ENCODE measurements around the gene XXYLT1. TPM values are rescaled to one million over a fixed set of nuclear protein-coding genes. Genes with fewer than 3 reads are reported as not detected.

Gene XXYLT1
- total and polyA plus RNA-seq, 12 donors, result 6.2 to 14.6 (median 9.3) TPM

- no peaks in the 10 kb centered on the region for H3K27me3 ChIP-seq
Measured at GRCh38 chr3:195284842-195285241, 13.9 kb upstream of the XXYLT1 start.

GRCh38 chr3:195282961-195283360, 12.0 kb upstream of the XXYLT1 start:
- 90 to 94% (median 91%) methylated on average over 8 of the region's 8 CpGs for WGBS, 4 donors
- H3K36me3 ChIP-seq (replicated peaks in 1 of 2), result peaks cover 0 to 45% of the 10 kb centered on the region in 2 donors

More at GRCh38 chr3:195284842-195285241, 13.9 kb upstream of the XXYLT1 start:
- no peaks in the 10 kb centered on the region for H3K4me1 ChIP-seq (replicated peaks in 1 of 2)
- intact Hi-C loops (cut with DNase I), result no loop called here
- H3K9me3 ChIP-seq (replicated peaks in 1 of 3), result no peaks in the 10 kb centered on the region
- peaks cover 0 to 53% of the 10 kb centered on the region in 2 donors for H3K36me3 ChIP-seq (replicated peaks in 1 of 2)
- no peak for DNase-seq
- no peak overlapping the region for H3K27ac ChIP-seq
- TF ChIP-seq CTCF (IDR thresholded peaks at IDR 0.05) (no peak), POLR2A (IDR thresholded peaks at IDR 0.05) (no peak)
- 88 to 91% (median 90%) methylated on average over 3 of the region's 3 CpGs for WGBS, 4 donors
- H3K4me3 ChIP-seq, result no peak overlapping the region

GRCh38 chr3:195274259-195274966, 3.5 kb upstream of the XXYLT1 start:
- no peak for DNase-seq
- no peak for TF ChIP-seq POLR2A (IDR thresholded peaks at IDR 0.05)
- 34 to 42% (median 40%) methylated on average over 1 of the region's 1 CpG for WGBS, 4 donors

More at GRCh38 chr3:195282961-195283360, 12.0 kb upstream of the XXYLT1 start:
- no peak overlapping the region for H3K27ac ChIP-seq
- no peaks in the 10 kb centered on the region for H3K27me3 ChIP-seq
- TF ChIP-seq POLR2A (IDR thresholded peaks at IDR 0.05) (no peak), CTCF (IDR thresholded peaks at IDR 0.05) (no peak)
- H3K4me1 ChIP-seq (replicated peaks in 1 of 2), result no peaks in the 10 kb centered on the region
- no peak overlapping the region for H3K4me3 ChIP-seq
- intact Hi-C loops (cut with DNase I), result no loop called here
- H3K9me3 ChIP-seq (replicated peaks in 1 of 3), result no peaks in the 10 kb centered on the region
- no peak for DNase-seq

GRCh38 chr3:195271410-195272243, 668 bp upstream of the XXYLT1 start:
- no peaks in the 10 kb centered on the region for H3K9me3 ChIP-seq (replicated peaks in 1 of 3)
- H3K4me3 ChIP-seq, result peak overlapping the region in 3 of 4 donors; percentile 57 to 81 (median 75)
- peak in 1 of 2 donors; percentile 24 for TF ChIP-seq POLR2A (IDR thresholded peaks at IDR 0.05)
- TF ChIP-seq CTCF (IDR thresholded peaks at IDR 0.05), result peak; percentile 88 to 97 (median 93)
- no peaks in the 10 kb centered on the region for H3K27me3 ChIP-seq
- WGBS, 4 donors, result 0 to 1% (median 1%) methylated on average over 25 to 30 of the region's 30 CpGs
- H3K4me1 ChIP-seq (replicated peaks in 1 of 2), result peaks cover 9 to 22% of the 10 kb centered on the region in 2 donors
- H3K27ac ChIP-seq, result peak overlapping the region; percentile 50 to 87 (median 71)
- DNase-seq, result peak; percentile 79 to 91 (median 88)
- peaks cover 0 to 6% of the 10 kb centered on the region in 2 donors for H3K36me3 ChIP-seq (replicated peaks in 1 of 2)
- intact Hi-C loops (cut with DNase I), result loop anchor here (2.0 kb wide), 2 partner anchors 249 to 255 kb away; no protein-coding TSS in a partner anchor

More at GRCh38 chr3:195274259-195274966, 3.5 kb upstream of the XXYLT1 start:
- H3K9me3 ChIP-seq (replicated peaks in 1 of 3), result no peaks in the 10 kb centered on the region
- intact Hi-C loops (cut with DNase I), result no loop called here
- H3K27ac ChIP-seq, result no peak overlapping the region
- H3K36me3 ChIP-seq (replicated peaks in 1 of 2), result peaks cover 0 to 7% of the 10 kb centered on the region in 2 donors
- H3K4me3 ChIP-seq, result no peak overlapping the region
- no peaks in the 10 kb centered on the region for H3K27me3 ChIP-seq
- peaks cover 9 to 11% of the 10 kb centered on the region in 2 donors for H3K4me1 ChIP-seq (replicated peaks in 1 of 2)

Measured in adrenal gland (tissue), 12 donors.